ENCODE data around the gene PADI6.

The PADI6 gene

GRCh38 chr1:17434016-17434415 lies 62.0 kb downstream of the PADI6 start:
- no peak for DNase-seq (ENCODE audit: low read depth in 2 of 2)

DNA sequence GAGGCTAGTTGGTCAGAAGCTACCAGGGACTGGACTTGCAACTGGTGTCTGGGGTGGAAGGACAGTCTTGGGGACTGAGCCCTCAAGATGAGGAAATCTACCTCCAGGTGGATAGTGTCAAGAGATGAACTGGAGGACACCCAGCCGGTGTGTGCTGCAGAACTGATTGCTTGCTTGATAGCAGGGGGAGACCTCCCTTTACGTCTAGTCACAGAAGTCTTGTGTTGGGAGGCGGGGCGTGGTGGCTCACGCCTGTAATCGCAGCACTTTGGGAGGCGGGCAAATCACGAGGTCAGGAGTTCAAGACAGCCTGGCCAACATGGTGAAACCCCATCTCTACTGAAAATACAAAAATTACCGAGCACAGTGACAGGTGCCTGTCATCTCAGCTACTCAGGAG lies 62.6 kb downstream of the PADI6 start:
- DNase-seq (ENCODE audit: low read depth in 2 of 2): no peak

DNA sequence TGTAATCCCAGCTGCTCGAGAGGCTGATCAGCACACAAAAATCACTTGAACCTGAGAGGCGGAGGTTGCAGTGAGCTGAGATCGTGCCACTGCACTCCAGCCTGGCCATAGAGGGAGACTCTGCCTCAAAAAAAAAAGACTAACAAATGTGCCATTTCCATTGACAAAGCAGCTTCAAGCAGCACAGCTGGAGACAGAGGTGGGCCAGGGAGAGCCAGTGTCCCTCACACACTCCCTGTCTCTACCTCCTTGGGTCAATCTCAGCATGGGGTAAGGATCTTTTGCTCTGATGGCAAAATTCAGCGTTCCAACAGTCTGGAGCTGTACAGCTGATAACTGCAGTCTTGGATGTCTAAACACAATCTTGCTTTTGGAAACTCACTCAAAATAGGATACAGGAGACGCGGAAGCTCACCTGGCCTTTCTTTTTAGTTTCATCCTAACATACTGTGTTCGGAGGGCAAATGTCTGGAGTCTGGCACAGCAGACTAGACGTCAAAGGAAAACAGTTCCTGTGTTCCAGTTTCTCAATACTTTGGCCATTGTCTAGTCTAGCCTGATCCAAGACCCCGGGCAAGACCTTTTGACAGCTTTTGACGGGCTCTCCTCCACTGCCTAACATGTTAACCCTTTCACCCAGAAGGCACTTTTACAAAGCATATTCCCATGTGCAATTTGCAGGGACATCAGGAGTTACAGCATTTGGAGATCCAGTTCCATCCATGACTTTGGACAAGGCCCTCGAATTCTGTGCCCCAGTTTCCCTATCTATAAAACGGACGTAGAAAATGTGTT lies 64.6 kb downstream of the PADI6 start:
- no peak for DNase-seq (ENCODE audit: low read depth in 2 of 2)

GRCh38 chr1:17437260-17437579 lies 65.2 kb downstream of the PADI6 start:
- no peak for DNase-seq (ENCODE audit: low read depth in 2 of 2)

DNA sequence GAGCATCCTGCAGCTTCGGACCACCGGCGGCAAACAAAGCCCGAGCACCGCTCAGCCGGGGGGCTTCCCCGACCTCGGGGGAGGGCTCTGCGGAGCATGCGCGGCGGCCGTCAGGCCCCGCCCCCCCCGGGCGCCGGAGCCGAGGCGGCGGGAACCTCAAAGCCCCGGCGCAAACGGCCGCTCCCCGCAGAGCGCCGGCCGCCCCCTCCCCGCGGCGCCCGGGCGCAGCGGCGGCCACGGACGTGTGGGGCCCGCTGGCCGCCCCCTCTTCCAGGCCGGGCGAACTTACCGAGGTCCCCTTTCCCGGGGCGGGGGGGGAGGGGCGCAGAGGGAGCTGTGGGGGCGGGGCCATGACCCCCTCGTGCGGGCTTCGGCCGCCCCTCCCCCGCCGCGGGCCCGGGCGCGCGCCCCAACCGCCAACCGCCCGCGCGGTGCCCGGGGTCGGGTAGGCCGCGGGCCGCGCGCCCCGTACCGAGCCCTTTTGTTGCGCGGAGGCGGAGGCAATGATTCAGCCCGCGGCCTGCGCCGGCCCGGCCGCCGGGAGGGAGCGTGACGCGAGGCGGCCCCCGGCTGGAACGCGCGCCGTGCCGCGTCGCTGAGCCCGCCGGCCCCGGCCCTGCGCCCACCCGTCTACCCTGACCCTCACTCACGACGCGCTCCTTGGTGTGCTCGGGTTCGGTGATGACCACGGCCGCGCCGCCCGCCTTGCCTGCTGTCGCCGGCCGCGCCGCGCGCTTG lies 65.8 kb downstream of the PADI6 start:
- peak in 1 of 2 donors; percentile 57 for DNase-seq (ENCODE audit: low read depth in 2 of 2)

GRCh38 chr1:17438318-17439249 lies 66.6 kb downstream of the PADI6 start:
- DNase-seq (ENCODE audit: low read depth in 2 of 2): peak; percentile 60 to 62

DNA sequence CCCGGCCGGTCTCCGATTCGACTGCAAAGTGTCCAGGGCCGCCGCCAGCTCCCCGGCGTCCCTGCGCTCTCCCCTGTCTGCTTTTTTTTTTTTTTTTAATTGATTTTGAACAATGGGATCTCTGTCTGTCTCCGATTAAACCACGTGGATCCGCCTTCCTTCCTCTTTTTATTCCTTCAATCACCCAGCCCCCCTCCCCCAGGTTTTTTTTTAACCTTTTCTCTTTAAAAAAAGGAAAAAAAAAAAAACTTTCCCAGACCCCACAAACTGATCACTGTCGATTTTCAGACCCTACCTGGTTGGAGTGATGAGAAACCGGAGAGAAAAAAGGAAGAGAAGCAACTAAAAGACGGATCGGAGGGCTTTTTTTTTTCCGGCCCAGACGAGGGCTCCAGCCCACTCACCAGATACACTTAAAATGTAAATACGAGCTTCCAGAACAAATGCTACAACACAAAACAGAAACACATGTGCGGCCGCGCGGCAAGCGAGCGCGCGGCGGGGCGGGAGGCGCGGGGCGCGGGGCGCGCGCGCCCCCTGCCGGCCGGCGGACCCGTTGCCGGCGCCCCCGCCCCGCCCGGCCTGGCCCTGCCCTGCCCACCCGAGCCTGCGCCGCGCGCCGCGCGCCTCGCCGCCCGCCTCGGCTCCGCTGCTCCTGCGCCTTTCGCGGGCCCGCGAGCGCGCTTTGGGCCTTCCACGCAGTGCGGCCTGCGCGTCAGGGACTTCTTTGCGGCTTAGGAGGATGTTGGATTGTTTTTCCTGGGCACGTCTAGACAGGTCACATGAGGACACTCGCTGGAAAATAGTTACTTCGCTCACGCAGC lies 67.5 kb downstream of the PADI6 start, which contains the start of gene RCC2:
TSS of gene RCC2 (minus strand) at position 428 of the 824 bp plus-strand sequence. CDS start 1,163 bp downstream, outside the sequence.
- DNase-seq (ENCODE audit: low read depth in 2 of 2): peak; percentile 30 to 57

DNA sequence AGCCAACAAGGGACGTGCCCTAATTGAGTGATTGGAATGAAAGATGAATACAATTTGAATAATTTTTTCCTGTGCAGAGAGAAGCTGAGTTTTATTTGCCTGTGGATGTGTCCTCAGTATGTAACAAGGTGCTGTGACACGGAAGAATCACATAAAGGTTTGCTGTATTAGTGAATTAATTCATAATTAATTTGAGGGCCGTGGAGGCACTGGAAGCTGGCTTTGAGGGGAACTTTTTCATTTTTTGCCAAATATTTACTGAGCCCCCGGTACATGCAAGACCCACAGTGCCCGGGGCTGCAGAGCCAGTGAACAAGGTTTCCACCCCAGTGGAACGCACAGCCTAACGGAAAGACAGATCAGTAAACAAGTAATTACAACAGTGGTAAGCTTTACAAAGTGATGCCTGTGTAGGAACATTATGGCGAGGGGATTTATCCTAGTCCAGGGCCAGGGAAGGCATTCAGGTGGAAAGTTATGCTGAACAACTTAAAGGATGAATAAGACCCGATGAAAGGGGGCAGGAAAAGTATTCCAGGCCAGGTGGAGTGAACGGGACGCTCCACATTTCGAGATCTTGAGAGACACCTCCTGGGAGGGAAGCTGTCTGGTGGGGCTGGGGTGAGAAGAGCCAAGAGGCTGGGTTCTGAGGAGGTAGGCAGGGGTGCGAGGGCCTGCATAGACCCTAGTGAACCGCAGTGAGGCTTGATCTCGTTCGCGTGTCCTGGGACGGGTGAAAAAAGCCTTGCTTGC lies 68.3 kb downstream of the PADI6 start:
- no peak for DNase-seq (ENCODE audit: low read depth in 2 of 2)

DNA sequence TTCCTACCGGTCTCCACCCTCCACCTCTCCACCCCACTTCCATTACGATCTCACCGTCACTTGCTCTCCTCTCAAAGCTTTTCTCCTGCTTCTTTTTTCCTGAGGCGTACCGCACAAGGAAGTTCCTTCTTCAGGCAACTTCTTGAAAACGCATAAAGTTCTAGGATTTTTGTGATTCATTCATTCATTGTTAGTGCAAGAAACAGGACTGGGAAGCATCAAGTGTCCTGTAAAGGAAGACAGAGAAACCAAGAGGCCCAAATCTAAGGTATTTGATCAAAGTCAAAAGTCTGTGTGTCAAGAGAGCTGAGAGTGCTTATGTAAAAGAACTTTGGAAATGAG lies 68.8 kb downstream of the PADI6 start:
- DNase-seq (ENCODE audit: low read depth in 2 of 2): no peak

- DNase-seq (ENCODE audit: low read depth in 2 of 2): no peak
Measured at GRCh38 chr1:17441265-17441992, 69.4 kb downstream of the PADI6 start.

GRCh38 chr1:17441993-17442357 lies 70.0 kb downstream of the PADI6 start:
- DNase-seq (ENCODE audit: low read depth in 2 of 2): no peak

DNA sequence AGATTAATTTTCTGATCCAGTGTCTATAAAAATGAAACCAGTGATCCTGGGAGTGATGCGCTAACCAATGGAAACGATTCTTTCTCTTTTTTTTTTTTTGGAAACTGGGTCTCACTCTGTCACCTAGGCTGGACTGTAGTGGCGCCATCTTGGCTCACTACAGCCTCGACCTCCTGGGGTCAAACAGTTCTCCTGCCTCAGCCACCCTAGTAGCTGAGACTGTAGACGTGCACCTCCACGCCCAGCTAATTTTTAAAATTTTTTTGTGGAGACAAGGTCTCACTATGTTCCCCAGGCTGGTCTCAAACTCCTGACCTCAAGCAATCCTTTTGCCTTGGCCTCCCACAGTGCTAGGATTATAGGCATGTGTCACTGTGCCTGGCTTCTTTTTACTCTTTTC lies 70.8 kb downstream of the PADI6 start:
- no peak for DNase-seq (ENCODE audit: low read depth in 2 of 2)

DNA sequence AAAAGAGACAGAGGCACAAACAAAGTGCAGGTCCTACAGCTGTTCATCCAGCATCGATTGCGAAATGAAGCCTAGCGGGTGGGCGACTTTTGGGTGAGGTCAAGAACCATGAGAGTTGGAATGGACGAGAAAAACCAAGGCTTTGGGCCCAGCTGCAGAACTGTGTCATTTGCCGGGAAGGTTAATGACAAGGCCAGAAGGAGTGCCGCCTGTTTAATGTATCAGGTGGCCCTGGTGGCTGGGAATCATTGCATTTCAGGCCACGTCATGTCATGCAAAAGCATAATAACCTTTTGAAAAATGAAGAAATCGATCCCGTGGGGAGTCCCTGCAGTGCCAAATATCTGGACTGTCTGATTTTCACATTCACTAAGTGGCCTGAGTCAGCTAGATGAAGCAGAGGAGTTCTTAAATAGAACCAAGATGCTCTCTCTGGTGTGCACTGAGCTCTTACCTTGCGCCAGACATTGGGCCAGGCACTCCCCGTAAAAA lies 75.6 kb downstream of the PADI6 start:
- no peak for DNase-seq (ENCODE audit: low read depth in 2 of 2)

Data from stimulated activated CD4-positive, alpha-beta T cell treated with anti-CD3 and anti-CD28 coated beads, Interleukin-15, amount 100 ng/mL, for 48 hours (primary cell).